ENCODE results near the gene PIEZO1.

Gene PIEZO1

DNA sequence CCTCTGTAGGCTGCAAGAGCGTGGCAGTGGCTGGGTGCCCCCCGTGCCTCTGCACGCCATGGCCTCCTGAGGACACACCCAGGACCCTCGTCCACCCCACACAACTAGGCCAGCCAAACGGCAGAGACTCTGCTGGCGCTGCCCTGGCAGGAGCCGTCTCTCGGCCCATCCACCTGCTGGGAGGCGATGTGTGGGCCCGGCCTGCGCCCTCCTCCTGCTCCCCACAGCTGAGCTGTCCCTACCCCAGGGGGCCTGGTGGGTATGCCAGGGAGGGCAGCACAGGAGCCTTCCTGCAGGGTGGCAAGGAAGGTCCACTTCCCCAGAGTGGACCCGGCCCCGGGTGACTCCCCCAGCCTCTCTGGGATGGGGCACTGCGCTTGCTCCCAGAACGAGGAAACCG is 85.8 kb downstream of the PIEZO1 start:
- DNase-seq: no peak

DNA sequence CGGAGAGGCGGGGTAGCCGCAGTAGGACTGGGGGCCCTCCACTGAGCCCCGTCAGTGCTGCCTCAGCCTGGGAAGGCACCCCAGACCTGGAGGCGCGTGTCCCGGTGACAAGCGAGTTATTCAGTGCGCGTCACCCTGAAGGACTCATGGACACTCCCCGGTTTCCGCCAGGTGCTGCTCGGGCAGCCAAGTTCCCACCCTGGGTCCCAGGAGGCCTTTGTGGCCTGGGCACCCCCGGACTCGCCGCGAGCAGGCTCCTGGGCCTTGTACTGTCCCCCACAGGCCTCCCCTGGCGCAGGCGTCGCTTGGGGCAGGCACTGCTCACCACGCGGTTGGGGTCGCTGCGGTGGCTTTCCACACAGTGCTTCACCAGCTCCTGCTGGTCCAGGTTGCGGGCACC is 86.4 kb downstream of the PIEZO1 start:
- DNase-seq: no peak

DNA sequence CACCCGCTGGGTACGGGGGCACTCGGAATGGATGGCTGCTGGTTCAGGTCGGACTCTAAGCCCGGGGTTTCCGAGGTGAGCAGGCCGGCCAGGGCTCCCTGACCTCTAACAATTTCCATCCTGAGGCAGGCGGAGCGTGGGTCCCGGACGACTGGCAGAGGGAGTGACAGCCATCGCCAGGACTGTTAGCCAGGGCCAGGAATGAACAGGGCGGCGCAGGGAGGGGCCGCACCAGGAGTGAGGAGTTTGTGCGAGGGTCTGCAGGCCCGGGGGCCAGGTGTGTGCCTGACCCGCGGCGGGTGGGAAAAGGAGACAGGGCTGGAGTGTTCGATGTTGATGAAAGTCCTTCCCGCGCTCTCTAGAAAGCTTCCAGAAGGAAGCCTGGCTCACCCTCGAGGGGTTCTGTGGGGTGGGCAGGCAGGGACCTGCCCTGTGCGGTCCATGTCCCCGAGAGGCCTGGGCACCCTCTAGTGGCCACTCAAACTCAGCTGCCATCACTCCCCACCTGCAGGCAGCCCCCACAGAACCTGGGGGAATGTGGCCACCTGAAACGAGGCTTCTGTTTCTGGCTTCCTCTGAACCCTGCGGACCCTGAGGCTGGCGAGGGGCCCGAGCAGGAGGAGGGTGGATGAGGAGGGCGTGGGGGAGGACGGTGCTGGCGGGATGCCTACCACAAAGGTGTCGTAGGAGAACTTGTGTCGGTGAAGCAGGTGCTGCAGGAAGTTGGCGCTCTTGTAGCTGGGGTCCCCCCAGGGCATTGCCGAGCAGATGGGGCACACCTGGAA is 87.0 kb downstream of the PIEZO1 start:
- no peak for DNase-seq

DNA sequence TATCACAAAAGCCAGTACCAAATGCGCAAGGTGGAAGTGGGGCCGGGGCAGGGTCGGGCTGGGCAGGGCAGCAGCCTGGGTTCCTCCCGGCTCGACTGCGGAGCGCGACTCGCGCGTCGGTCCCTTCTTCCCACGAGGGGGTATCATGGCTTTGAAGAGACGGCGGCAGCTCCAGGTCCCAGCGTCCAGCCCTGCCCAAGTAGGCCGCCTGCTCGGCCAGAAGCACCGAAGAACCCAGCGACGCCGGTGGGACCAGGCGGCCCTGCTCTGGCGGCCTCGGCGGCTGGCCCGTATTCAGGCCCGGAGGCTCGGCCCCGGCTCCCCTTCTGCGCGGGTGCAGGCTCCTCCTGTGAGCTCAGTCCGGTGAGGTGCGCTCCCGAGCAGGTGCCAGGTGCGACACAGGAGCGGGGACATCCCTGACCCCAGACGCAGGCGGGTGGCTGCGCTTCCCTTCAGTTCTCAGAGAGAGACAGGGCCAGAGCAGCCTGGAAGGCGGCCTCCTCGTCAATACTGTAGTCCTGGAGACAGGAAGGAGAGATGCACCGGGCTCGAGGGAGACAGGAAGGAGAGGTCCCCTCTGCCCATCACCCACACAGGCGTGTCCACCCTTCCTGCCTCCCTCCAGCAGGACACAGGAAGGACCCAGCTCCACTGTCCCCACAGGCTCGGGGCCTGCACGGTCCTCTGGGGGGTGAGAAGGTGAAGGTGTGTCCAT is 87.7 kb downstream of the PIEZO1 start:
- DNase-seq: no peak

DNA sequence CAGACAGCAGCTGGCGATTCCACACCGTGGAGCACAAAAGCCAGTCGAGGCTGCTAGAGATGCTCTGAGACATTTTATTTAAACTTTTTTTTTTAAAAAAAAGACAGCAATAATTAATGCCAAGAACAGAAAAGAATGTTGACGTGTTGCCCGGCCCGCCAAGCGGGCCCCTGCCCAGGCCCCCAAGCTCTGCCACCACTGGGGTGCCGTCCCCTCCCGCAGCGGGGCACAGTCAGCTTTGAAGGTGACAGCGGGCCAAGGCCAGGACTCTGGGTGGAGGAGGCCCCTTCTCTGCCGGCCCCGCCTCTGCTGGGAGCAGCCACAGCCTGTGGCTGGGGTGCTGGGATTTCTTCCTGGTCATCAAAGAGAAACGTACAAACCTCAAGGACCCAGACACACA is 88.6 kb downstream of the PIEZO1 start:
- no peak for DNase-seq

DNA sequence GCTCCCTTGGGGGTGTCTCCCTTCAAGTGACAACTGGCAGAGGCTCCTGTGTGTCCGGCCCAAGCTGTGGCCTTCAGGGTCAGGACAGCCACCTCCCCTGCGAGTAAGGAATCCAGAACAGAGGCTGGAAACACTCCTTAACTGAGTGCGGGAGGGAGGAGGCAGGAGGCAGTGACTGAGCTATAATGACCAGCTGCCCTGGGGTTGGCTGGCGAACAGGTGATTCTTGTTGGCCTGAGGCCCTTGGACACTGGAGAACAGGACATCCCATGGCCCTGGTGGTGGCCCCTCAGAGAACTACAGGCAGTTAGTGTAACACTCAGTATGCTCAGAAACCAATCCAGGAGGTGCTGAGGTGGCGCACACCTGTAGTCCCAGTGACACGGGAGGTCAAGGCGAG is 89.3 kb downstream of the PIEZO1 start:
- no peak for DNase-seq

DNA sequence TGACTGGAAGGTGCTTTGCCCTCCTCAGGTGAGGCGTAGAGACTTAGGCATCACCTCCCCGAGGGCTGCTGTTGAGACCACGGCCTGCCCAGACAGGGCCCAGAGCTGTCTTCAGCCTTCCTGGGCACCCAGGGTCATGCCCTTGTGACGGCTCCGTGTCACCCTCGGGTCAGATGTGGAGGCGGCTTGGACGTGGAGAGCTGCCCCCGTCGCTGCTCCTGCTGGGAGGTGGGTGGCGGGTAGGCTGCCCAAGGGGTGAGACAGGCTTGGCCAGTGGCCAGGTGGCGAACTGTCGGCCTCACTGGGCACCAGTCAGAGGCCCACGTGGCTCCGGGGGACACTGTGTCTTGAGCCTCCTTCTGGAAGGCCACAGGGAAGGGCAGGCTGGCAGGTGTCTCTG is 89.8 kb downstream of the PIEZO1 start:
- DNase-seq: no peak

DNA sequence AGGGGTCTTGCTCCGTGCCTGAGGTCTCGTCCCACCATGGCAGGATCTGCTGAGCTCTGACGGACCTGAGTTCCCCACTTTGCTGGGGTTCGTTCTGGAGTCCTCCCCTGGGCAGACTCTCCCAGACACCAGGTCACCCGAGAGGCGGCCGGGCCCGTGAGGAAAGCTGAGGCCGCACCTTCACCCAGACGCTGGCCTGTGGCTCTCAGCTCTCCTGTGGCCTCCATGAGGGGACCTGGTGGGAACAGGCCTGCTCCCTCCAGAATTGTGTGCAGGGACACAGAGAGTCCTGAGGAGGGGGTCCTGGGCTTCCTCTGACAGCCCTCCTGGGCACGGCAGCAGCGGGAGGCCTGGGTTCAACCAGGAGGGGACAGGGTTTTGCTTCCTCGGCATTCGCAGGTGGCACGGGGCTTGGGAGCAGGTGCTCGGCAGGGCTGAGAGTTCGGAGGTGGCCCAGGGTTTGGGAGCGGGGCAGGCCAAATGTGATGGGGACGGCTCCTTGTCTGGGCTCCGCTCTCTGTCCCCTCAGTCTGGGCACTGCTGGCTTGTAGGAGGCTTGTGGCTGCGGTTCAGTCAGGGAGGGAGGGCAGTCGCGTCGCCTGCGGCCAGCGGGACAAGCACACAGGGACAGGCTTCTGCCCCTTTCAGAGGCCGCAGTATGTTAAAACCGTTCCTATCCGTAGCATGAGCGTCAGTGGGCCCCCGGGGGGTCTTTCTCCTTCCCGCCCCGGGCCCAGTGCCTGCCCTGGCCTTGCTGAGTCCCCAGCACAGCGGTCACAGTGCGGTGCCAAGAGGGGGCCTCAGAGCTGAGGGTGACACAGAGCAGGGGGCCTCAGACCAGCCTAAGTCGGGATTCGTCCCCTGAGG is 90.6 kb downstream of the PIEZO1 start:
- DNase-seq: no peak

DNA sequence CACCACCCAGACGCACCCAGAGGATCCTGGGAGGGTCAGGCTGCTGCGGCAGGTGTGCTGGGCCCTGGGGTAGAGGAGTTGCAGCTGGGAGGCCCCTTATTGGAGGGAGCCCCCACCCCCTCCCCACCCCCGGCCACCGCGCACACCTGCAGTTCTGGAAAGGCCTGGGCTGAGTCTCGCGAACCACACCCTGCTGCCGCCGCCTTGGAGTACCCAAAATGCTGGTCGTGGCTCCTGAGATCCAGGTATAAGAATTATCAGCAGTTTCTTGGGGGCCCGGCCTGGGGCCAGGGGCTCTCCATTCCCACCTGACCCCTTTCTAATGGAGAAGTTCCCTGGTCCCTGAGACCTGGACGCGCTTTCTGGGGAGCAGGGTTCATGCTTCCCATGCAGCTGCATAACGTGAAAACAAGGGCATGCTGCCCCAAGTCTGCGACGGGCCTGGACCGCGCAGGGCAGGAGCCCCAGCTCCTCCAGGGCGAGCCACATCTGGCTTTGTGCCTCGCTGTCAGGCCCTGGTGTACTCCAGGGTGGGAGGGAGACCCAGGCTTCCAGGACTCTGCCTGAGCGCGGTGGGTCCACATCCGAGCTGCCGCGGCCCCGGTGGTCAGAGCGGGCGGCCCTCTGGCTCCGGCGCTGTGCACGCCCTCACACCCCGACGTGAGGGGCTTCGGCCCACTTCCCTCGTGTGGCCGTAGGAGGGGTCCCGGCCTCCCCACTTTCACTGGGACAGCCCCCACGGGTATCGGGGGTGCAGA is 91.4 kb downstream of the PIEZO1 start:
- DNase-seq: no peak

DNA sequence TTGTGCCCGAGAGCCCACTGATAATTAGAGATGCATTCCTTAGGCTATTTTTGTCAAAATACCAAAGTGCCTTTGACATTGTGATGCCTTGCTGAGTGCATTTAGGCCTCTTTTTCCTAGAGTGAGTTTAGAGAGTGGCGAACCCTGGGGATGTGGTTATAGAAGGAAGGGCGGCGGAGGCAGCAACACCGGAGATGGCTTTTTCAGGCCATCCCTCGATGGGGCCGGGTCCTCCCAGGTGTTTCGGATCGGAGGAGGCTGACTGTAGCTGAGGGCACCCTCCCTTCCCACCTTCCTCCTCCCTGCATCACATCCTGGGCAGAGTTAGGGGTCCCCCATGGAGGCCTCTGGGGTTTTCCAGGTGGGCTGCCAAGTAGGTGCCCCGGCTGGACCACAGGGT is 92.2 kb downstream of the PIEZO1 start:
- DNase-seq: no peak

DNA sequence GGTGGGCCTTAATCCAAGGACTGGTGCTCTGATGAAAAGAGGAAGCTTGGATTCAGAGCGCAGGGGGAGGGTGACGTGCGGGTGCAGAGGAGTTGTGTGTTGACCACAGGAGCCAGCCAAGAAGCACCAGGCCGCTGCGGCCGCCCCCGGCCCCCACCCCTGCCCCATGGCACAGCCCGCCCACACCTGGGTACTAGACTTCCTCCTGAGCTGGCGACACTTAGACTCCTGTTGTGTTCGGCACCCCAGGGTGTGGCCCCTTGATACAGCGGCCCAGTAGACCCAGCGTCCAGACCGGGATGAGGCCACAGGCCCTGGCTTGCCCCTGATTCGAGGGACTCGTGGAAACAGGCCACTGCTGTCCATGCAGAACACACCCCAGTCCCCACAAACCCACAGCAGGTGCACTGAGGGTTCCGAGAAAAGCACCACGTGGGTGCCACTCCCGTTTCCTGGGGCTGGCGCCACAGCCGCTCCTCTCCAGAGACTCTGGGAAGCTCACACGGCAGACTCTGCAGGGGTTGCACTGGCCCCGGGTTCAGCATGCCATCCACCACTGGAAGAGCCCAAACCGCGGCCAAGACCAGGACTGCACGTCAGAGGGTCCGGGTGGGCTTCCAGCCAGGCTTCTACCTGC is 93.0 kb downstream of the PIEZO1 start:
- DNase-seq: no peak

DNA sequence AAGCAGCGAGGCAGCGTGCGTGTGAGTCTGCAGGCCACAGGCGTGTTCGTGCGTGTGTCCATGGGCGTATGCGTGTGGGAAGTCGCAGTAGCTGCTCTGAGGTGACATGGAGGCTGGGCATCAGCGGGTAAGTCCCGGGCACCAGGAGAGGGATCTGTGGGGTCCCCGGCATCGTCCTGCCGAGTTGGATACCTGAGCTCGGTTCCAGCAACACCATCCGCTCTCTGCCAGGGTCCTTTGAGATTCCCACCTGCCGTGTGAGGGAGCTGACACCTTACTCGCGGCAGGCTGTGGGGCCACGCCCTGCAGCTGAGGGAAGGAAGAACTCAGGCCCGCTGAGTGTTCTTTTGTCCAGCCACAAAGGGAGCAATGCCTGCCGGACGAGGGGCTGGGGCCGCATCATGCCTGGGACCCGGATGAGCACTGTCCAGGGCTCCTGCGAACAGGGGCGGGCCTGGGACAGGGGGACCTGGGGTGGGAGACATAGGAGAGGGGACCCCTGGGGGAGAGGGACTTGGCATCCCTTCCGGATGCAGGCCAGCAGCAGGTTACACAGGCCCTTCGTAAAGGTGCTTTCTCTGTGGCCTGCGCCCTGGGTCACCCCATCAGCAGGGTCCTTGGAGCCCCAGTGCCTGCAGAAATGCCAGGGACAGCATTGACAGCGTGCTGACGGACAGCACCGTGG is 93.7 kb downstream of the PIEZO1 start:
- no peak for DNase-seq

DNA sequence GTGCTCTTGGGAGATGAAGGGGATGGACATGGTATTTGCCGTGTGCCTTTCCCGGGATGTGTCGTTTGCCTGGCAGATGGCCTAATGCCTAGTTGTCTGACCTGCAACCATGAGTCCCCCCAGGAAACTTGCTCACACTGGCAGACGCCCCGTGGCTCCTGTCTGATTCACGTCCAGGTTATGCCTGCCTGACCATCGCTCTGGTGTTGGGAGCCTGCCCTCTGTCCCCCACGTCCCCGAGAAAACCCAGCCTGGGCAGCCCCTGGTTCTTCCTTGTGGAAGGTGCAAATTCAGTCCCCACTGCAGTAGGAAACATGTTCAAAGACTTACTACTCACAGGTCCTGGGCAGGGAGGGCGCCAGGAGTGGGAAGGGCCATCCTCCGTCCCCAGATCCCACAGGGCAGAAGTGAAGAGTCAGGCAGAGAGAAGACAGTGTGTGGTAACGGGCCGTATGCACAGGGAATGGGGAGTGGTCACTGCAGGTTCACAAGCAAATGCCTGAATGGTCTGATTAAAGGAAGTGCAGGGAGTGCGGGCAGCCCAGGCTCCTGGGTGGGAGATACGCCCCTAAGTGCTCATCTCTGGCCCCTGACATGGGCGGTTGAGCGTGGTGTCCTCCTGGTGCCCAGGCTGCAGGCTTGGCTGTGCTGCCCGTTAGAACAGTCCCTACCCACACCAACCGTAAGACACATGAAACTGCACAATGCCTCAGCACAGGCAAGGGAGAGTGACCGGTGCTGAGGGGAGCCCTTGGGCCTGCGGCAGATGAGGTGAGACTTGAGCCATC is 94.5 kb downstream of the PIEZO1 start:
- DNase-seq: no peak

DNA sequence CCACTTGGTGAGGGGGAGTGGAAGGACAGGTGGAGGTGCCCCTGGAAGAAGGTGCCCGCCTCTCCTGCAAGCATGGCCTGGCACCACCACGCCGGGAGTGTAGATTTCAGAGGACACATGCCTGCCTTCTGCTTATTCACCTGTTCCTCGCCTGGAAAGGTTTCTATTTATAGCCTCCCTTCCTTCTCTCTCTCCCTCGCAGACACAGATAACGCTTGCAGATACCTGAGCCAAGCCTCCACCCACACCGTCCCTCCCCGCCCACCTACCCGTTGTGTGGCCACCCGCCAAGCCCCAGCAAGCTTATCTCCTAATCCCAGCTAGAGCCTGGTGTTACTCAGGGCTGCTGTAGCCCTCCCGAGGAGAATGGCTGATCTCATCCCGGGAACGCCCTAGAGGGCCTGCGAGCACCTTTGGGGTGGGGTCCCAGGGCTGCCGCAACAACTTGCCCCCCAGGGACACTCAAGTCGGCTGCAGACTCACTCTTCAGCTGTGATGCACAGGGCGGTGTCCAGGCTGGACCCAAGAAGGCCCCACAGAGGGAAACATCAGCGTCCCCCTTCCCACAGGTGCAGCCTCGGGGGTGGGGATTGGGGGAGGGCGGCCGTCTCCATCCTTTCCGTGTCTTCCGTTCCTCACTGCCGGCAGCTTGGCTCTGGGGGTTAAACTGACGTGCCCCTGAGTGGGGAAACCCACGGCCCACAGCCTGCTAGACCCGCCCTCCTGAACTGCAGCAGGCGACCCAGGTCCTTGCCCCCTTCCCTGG is 96.8 kb downstream of the PIEZO1 start:
- DNase-seq: peak; percentile 70

DNA sequence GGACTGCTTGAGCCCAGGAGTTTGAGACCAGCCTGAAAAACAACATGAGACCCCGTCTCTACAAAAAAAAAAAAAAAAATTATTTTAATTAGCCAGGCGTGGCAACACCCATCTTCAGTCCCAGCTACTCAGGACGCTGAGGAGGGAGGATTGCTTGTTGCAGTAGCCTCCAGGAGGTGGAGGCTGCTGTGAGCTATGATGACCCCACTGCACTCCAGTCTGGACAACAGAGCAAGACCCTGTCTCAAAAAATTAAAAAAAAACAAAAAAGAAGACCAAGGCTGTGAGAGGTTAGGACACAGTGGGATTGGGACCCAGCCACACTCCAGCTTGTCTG is 97.4 kb downstream of the PIEZO1 start:
- DNase-seq: no peak

DNA sequence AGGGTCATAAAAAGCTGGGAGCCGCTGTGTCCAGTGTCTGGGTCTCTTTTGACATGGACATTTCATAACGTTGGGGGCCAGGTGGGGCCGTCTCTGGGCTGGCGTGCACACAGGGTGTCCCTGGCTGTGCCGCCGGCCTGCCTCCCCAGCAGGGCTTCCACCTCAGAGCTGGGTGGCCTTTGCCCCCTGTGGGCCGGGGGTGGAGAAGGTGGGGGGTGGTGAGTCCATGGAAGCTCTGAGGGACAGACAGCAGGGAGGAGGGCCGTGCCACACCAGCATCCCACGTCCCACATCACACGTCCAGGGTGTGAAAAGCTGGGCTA is 97.8 kb downstream of the PIEZO1 start:
- no peak for DNase-seq

DNA sequence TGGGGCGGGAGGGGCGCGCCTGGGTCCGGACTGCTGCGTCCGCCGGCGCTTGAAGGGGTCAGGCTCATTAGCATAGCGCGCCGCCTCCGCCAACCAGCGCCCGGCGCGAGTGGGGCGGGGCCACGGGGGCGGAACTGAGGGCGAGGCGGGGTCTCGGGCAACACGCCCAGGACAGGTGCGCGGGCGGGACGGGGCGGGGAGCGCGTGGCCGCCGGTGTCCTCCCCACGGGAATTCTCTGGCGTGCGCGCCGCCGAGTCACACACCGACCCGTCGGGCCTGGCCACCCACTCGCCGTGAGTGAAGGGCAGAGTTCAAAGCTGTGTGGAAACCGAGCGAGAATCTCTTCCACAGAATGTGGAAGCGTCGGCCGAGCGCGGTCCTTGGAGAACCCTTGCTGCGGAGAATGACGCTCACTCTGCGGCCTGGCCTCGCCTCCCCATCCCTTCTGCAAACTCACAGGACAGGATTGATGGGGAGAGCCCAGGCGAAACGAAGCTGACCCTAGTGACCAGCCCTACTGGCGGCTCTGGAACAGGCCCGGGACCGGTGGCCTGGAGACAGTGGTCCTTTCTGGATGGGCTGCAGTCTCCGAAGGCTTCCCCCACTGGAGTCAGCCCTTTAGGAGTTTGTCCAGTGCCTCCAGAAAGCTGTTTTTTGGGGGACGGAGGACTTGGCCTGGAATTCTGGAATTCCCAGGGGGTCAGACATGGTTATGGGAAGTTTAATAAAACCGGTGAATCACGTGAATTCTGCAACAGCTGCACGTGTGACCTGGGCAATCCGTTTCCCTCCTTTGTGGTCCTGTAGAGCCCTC is 98.4 kb downstream of the PIEZO1 start, which contains the start of gene SNAI3:
Gene SNAI3, minus strand, starts transcription at position 69 of the 815 bp plus-strand sequence. CDS start 101 bp downstream, outside the sequence.
- peak; percentile 63 for DNase-seq

DNA sequence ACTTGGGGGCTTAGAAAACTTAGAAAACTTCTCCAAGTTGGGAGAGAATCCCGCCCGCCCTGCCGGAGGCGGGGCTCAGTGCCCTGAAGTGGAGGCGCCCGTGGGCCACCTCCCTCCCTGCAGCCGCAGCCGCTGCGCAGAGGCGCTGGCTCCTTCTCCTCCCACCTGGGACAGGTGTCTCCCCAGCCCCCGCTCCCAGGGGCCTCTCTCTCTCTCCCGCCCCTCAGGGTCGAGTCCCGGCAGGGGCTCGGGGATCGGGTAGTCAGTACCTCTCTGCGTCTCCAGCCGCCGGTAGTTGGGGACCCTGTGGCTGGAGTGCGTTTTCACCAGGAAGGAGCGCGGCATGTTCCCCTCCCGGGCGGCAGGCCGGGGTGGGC is 99.0 kb downstream of the PIEZO1 start:
- DNase-seq: peak; percentile 49
